Endothelial cell of umbilical vein (primary cell): ENCODE results near the gene WBP4.

ENCODE experiments used
- CTCF ChIP-seq, 2 donors: IDR thresholded peaks; 1 replicate in 1 of 2; 2 replicates in 1 of 2; pipeline ENCODE4 v1.5.1; 2011; ENCODE audit warnings: low read length in 2 of 2, mild to moderate bottlenecking in 2 of 2, moderate library complexity in 2 of 2, control low read depth in 1 of 2, inconsistent platforms in 1 of 2, low read depth in 1 of 2; ENCODE audit not compliant: insufficient read depth in 1 of 2; ENCODE audit errors: extremely low read depth in 1 of 2
- EZH2 ChIP-seq: IDR thresholded peaks from 2 replicates; pipeline ENCODE4 v1.6.1; 2012; ENCODE audit warnings: borderline replicate concordance, low read depth, mild to moderate bottlenecking, moderate library complexity, low read length, inconsistent platforms; ENCODE audit not compliant: severe bottlenecking
- FOS ChIP-seq: IDR thresholded peaks from 2 replicates; pipeline ENCODE4 v1.6.1; 2011; ENCODE audit warnings: mild to moderate bottlenecking, low read length, moderate library complexity, borderline replicate concordance; ENCODE audit not compliant: insufficient read depth
- GATA2 ChIP-seq: IDR thresholded peaks from 2 replicates; pipeline ENCODE4 v1.7.0; 2011; ENCODE audit warnings: low read depth, mild to moderate bottlenecking, moderate library complexity, mixed read lengths, low read length; ENCODE audit not compliant: insufficient read length, insufficient read depth
- JUN ChIP-seq: IDR thresholded peaks from 2 replicates; pipeline ENCODE4 v1.6.1; 2011; ENCODE audit warnings: borderline replicate concordance, low read depth; ENCODE audit not compliant: insufficient read length, insufficient read depth
- MAX ChIP-seq: IDR thresholded peaks from 2 replicates; pipeline ENCODE4 v1.6.1; 2011; ENCODE audit not compliant: insufficient read depth, insufficient read length
- MYC ChIP-seq: IDR thresholded peaks from one replicate; pipeline ENCODE4 v1.6.1; 2011; ENCODE audit warnings: mild to moderate bottlenecking, low read depth, low read length
- POLR2A ChIP-seq: IDR thresholded peaks from 2 replicates; pipeline ENCODE4 v1.6.1; 2012; ENCODE audit warnings: low read depth, mild to moderate bottlenecking, control low read depth, low read length
- POLR2AphosphoS5 ChIP-seq: IDR thresholded peaks from 2 replicates; pipeline ENCODE4 v1.6.1; 2012; ENCODE audit warnings: low read depth, mild to moderate bottlenecking, control low read depth, low read length, moderate library complexity; ENCODE audit not compliant: insufficient read depth

- TF ChIP-seq POLR2A = no peak
- TF ChIP-seq POLR2AphosphoS5 = no peak
- no peak for TF ChIP-seq FOS
- no peak for TF ChIP-seq EZH2
- no peak for TF ChIP-seq CTCF (IDR thresholded peaks at IDR 0.05; ENCODE audit: extremely low read depth in 1 of 2, insufficient read depth in 1 of 2, low read depth in 1 of 2, low read length in 2 of 2)
- TF ChIP-seq GATA2 = no peak
- no peak for TF ChIP-seq MAX
- no peak for TF ChIP-seq JUN
- no peak for TF ChIP-seq MYC
Measured at GRCh38 chr13:41077475-41077874, 16.2 kb downstream of the WBP4 start.
